Gastroesophageal sphincter (tissue), 4 donors: ENCODE measurements around the gene PRKACG. TPM values are rescaled to one million over a fixed set of nuclear protein-coding genes. Genes with fewer than 3 reads are reported as not detected.

ENCODE experiments used
- ATAC-seq: fragments of 150-250 bp; one replicate; pipeline ENCODE4 v1.9.1; 2016; ENCODE audit warnings: mild to moderate bottlenecking, moderate library complexity
- H3K27ac ChIP-seq, 4 donors: fragments of 200-600 bp; sonication (generic) in 3 of 4; 1 replicate in 3 of 4; 2 replicates in 1 of 4; pipeline ENCODE4 v1.5.1; 2016 to 2019
- H3K27me3 ChIP-seq: fragments of 200-600 bp; sonication (generic); one replicate; pipeline ENCODE4 v1.5.1; 2019
- H3K36me3 ChIP-seq, 2 donors: fragments of 200-600 bp; sonication (generic); one replicate each; pipeline ENCODE4 v1.5.1; 2019; ENCODE audit warnings: control low read depth in 1 of 2
- H3K4me1 ChIP-seq, 3 donors: fragments of 200-600 bp; sonication (generic); 1 replicate in 2 of 3; 2 replicates in 1 of 3; pipeline ENCODE4 v1.5.1; 2016 to 2019; ENCODE audit warnings: control low read depth in 2 of 3
- H3K4me3 ChIP-seq, 2 donors: fragments of 200-600 bp; sonication (generic); one replicate each; pipeline ENCODE4 v1.5.1; 2019; ENCODE audit warnings: mild to moderate bottlenecking in 1 of 2, moderate library complexity in 1 of 2
- H3K9me3 ChIP-seq, 3 donors: fragments of 200-600 bp; sonication (generic); one replicate each; pipeline ENCODE4 v1.5.1; 2017 to 2019; ENCODE audit warnings: control low read depth in 2 of 3
- CTCF ChIP-seq, 4 experiments: fragments of 200-600 bp in 2 of 4; fragments of 450-650 bp in 2 of 4; sonication (generic) in 1 of 4; IDR thresholded peaks; one replicate each; pipeline ENCODE4 v1.5.1; 2017 to 2019; ENCODE audit warnings: antibody characterized with exemption in 4 of 4, mild to moderate bottlenecking in 2 of 4, moderate library complexity in 2 of 4
- EP300 ChIP-seq: sonication (generic); formaldehyde crosslinking; IDR thresholded peaks from one replicate; pipeline ENCODE4 v1.6.1; 2017; ENCODE audit warnings: antibody characterized with exemption, mild to moderate bottlenecking
- POLR2A ChIP-seq, 2 donors: fragments of 450-650 bp; IDR thresholded peaks; one replicate each; pipeline ENCODE4 v1.6.1; 2017; ENCODE audit warnings: antibody characterized with exemption in 2 of 2, mild to moderate bottlenecking in 2 of 2, moderate library complexity in 1 of 2
- POLR2AphosphoS5 ChIP-seq: sonication (generic); formaldehyde crosslinking; IDR thresholded peaks from one replicate; pipeline ENCODE4 v1.6.1; 2017; ENCODE audit warnings: antibody characterized with exemption
- WGBS, 2 donors: methylation state at CpG; one replicate each; pipeline ENCODE4 v1.1.5; 2018; ENCODE audit warnings: low coverage in 1 of 2; 5-methylcytosine and 5-hydroxymethylcytosine counted together
- total RNA-seq, 4 donors: library from RNA; depleted of rRNA; stranded (reverse); fragments of >200 nt; gene quantifications; one replicate each; pipeline ENCODE4 v1.1.0, GENCODE V29; 2016

Gene PRKACG
- total RNA-seq, 4 donors from 2014 or later = not detected

GRCh38 chr9:69034071-69034470 lies 20.2 kb upstream of the PRKACG start:
- H3K4me1 ChIP-seq = peaks cover 3 to 25% (median 3%) of the 10 kb centered on the region in 3 donors
- H3K4me3 ChIP-seq = no peak overlapping the region
- no peak overlapping the region for H3K27ac ChIP-seq
- ATAC-seq = no peak
- 44 to 58% methylated on average over 2 of the region's 2 CpGs for WGBS, 2 donors
- TF ChIP-seq POLR2AphosphoS5 (no peak), CTCF (IDR thresholded peaks at IDR 0.05) (no peak), POLR2A (IDR thresholded peaks at IDR 0.05) (no peak), EP300 (no peak)
- H3K9me3 ChIP-seq = no peaks in the 10 kb centered on the region
- H3K27me3 ChIP-seq = no peaks in the 10 kb centered on the region
- H3K36me3 ChIP-seq = no peaks in the 10 kb centered on the region

- no peak for ATAC-seq
- WGBS, 2 donors = 81 to 82% methylated on average over 1 of the region's 1 CpG
- no peak overlapping the region for H3K27ac ChIP-seq
- no peak overlapping the region for H3K4me3 ChIP-seq
- no peaks in the 10 kb centered on the region for H3K27me3 ChIP-seq
- TF ChIP-seq POLR2A (IDR thresholded peaks at IDR 0.05) = no peak
- no peaks in the 10 kb centered on the region for H3K9me3 ChIP-seq
- H3K4me1 ChIP-seq = peaks cover 0 to 6% (median 3%) of the 10 kb centered on the region in 3 donors
- H3K36me3 ChIP-seq = no peaks in the 10 kb centered on the region
These were observed 17.1 kb upstream of the PRKACG start for GRCh38 chr9:69030851-69031645.

GRCh38 chr9:69029535-69029934 lies 15.6 kb upstream of the PRKACG start:
- Histone ChIP-seq H3K4me1 (no peaks in the 10 kb centered on the region), H3K27ac (no peak overlapping the region), H3K4me3 (no peak overlapping the region), H3K9me3 (no peaks in the 10 kb centered on the region), H3K27me3 (no peaks in the 10 kb centered on the region), H3K36me3 (no peaks in the 10 kb centered on the region)
- ATAC-seq = no peak
- no peak for TF ChIP-seq POLR2AphosphoS5
- no peak for TF ChIP-seq CTCF (IDR thresholded peaks at IDR 0.05)
- no peak for TF ChIP-seq EP300
- TF ChIP-seq POLR2A (IDR thresholded peaks at IDR 0.05) = no peak

GRCh38 chr9:69028754-69029153 lies 14.8 kb upstream of the PRKACG start:
- Histone ChIP-seq H3K4me3 (no peak overlapping the region), H3K27ac (no peak overlapping the region), H3K9me3 (no peaks in the 10 kb centered on the region), H3K27me3 (no peaks in the 10 kb centered on the region), H3K4me1 (no peaks in the 10 kb centered on the region), H3K36me3 (no peaks in the 10 kb centered on the region)
- WGBS, 2 donors = 83 to 90% methylated on average over 1 to 2 of the region's 2 CpGs
- TF ChIP-seq POLR2AphosphoS5 = no peak
- no peak for TF ChIP-seq EP300
- TF ChIP-seq POLR2A (IDR thresholded peaks at IDR 0.05) = no peak
- TF ChIP-seq CTCF (IDR thresholded peaks at IDR 0.05) = no peak
- ATAC-seq = no peak

GRCh38 chr9:69027355-69028097 lies 13.6 kb upstream of the PRKACG start:
- peak; percentile 46 for ATAC-seq
- H3K4me1 ChIP-seq = no peaks in the 10 kb centered on the region
- H3K27me3 ChIP-seq = no peaks in the 10 kb centered on the region
- no peaks in the 10 kb centered on the region for H3K9me3 ChIP-seq
- no peak overlapping the region for H3K27ac ChIP-seq
- peak; percentile 50 to 73 (median 60) for TF ChIP-seq CTCF (IDR thresholded peaks at IDR 0.05)
- TF ChIP-seq POLR2A (IDR thresholded peaks at IDR 0.05) = no peak
- no peaks in the 10 kb centered on the region for H3K36me3 ChIP-seq
- H3K4me3 ChIP-seq = no peak overlapping the region
- 41 to 49% methylated on average over 4 of the region's 5 CpGs for WGBS, 2 donors
